HEK293 (cell line): ENCODE results near the gene CREBBP.
A peak's percentile ranks its signal among the peaks of the same experiment; 100 is the strongest.

Source experiments
- CTCF ChIA-PET: fragments of 350-600 bp; formaldehyde crosslinking; extraction: SDS; loops from one replicate; lab custom pipeline; 2021; ENCODE audit warnings: antibody characterized with exemption; lab: Yijun Ruan, JAX
- POLR2A ChIA-PET: fragments of 300-600 bp; formaldehyde crosslinking; extraction: SDS; loops from one replicate; lab custom pipeline; 2020; ENCODE audit warnings: antibody characterized with exemption, inconsistent platforms; lab: Yijun Ruan, JAX
- H3K27ac ChIP-seq: fragments of 200-500 bp; sonication (Bioruptor generic); 2 replicates; pipeline ENCODE4 v1.5.1; 2014; ENCODE audit warnings: low read depth, low read length, control low read depth, inconsistent platforms; ENCODE audit errors: extremely low read depth
- H3K36me3 ChIP-seq, 2 experiments: fragments of 200-500 bp in 1 of 2; sonication (Bioruptor generic) in 1 of 2; 1 replicate in 1 of 2; 2 replicates in 1 of 2; pipeline ENCODE4 v1.5.1; 2014 to 2017; ENCODE audit warnings: inconsistent platforms in 2 of 2, low read length in 2 of 2; ENCODE audit not compliant: control insufficient read depth in 2 of 2, insufficient read depth in 1 of 2
- H3K4me1 ChIP-seq: fragments of 200-500 bp; sonication (Bioruptor generic); 2 replicates; pipeline ENCODE4 v1.5.1; 2014; ENCODE audit warnings: mild to moderate bottlenecking, low read length, inconsistent platforms; ENCODE audit not compliant: control insufficient read depth, insufficient read depth
- H3K4me3 ChIP-seq: 2 replicates; pipeline ENCODE4 v1.5.1; 2011; ENCODE audit warnings: low read depth, mild to moderate bottlenecking, control low read depth, low read length, moderate library complexity
- H3K9me3 ChIP-seq: fragments of 200-500 bp; sonication (Bioruptor generic); 2 replicates; pipeline ENCODE4 v1.5.1; 2014; ENCODE audit warnings: low read depth, low read length, inconsistent platforms; ENCODE audit not compliant: control insufficient read depth, insufficient read depth
- BCL11A ChIP-seq: fragments of 450-650 bp; formaldehyde crosslinking; IDR thresholded peaks from 2 replicates; pipeline ENCODE4 v1.5.1; 2016; ENCODE audit warnings: low read depth, missing biosample characterization, missing genetic modification characterization
- GLI4 ChIP-seq: fragments of 450-650 bp; formaldehyde crosslinking; IDR thresholded peaks from 2 replicates; pipeline ENCODE4 v1.5.1; 2016; ENCODE audit warnings: missing biosample characterization, missing genetic modification characterization
- GLIS1 ChIP-seq: fragments of 450-650 bp; formaldehyde crosslinking; IDR thresholded peaks from 2 replicates; pipeline ENCODE4 v1.5.1; 2016; ENCODE audit warnings: missing biosample characterization, missing genetic modification characterization
- KLF1 ChIP-seq: fragments of 450-650 bp; formaldehyde crosslinking; IDR thresholded peaks from 2 replicates; pipeline ENCODE4 v1.5.1; 2016; ENCODE audit warnings: missing biosample characterization, missing genetic modification characterization
- KLF10 ChIP-seq: fragments of 450-650 bp; IDR thresholded peaks from 2 replicates; pipeline ENCODE4 v1.5.1; 2018; ENCODE audit warnings: missing biosample characterization, mild to moderate bottlenecking, missing genetic modification characterization
- MEIS1 ChIP-seq: sonication (generic); formaldehyde crosslinking; IDR thresholded peaks from 2 replicates; pipeline ENCODE4 v1.8.1; 2022; ENCODE audit warnings: missing genetic modification reagents, mild to moderate bottlenecking, borderline replicate concordance
- MZF1 ChIP-seq: fragments of 450-650 bp; formaldehyde crosslinking; IDR thresholded peaks from 2 replicates; pipeline ENCODE4 v1.5.1; 2017; ENCODE audit warnings: missing biosample characterization, missing genetic modification characterization, borderline replicate concordance
- PATZ1 ChIP-seq: fragments of 450-650 bp; formaldehyde crosslinking; IDR thresholded peaks from 2 replicates; pipeline ENCODE4 v1.5.1; 2016; ENCODE audit warnings: missing biosample characterization, missing genetic modification characterization
- ZFHX2 ChIP-seq: fragments of 450-650 bp; formaldehyde crosslinking; conservative IDR thresholded peaks from 2 replicates; pipeline ENCODE4 v1.5.1; 2016; ENCODE audit warnings: missing biosample characterization, missing genetic modification characterization
- ZNF10 ChIP-seq: fragments of 450-650 bp; formaldehyde crosslinking; IDR thresholded peaks from 2 replicates; pipeline ENCODE4 v1.5.1; 2017; ENCODE audit warnings: missing biosample characterization, missing genetic modification characterization
- ZNF133 ChIP-seq: fragments of 450-650 bp; formaldehyde crosslinking; IDR thresholded peaks from 2 replicates; pipeline ENCODE4 v1.5.1; 2016; ENCODE audit warnings: missing biosample characterization, missing genetic modification characterization
- ZNF211 ChIP-seq: fragments of 450-650 bp; formaldehyde crosslinking; IDR thresholded peaks from 2 replicates; pipeline ENCODE4 v1.5.1; 2016; ENCODE audit warnings: low read depth, missing biosample characterization, missing genetic modification characterization
- ZNF302 ChIP-seq: fragments of 450-650 bp; formaldehyde crosslinking; IDR thresholded peaks from 2 replicates; pipeline ENCODE4 v1.5.1; 2016; ENCODE audit warnings: missing biosample characterization, missing genetic modification characterization, low read depth
- ZNF341 ChIP-seq: fragments of 450-650 bp; formaldehyde crosslinking; IDR thresholded peaks from 2 replicates; pipeline ENCODE4; 2016; ENCODE audit warnings: low read depth, missing biosample characterization, missing genetic modification characterization
- ZNF350 ChIP-seq: fragments of 450-650 bp; formaldehyde crosslinking; IDR thresholded peaks from 2 replicates; pipeline ENCODE4 v1.5.0; 2017; ENCODE audit warnings: missing biosample characterization, mild to moderate bottlenecking, missing genetic modification characterization
- ZNF354C ChIP-seq: fragments of 450-650 bp; formaldehyde crosslinking; IDR thresholded peaks from 2 replicates; pipeline ENCODE4 v1.5.1; 2016; ENCODE audit warnings: missing biosample characterization, missing genetic modification characterization, low read depth, borderline replicate concordance
- ZNF600 ChIP-seq: fragments of 450-650 bp; formaldehyde crosslinking; IDR thresholded peaks from 2 replicates; pipeline ENCODE4 v1.5.1; 2016; ENCODE audit warnings: missing biosample characterization, missing genetic modification characterization
- ZNF623 ChIP-seq: fragments of 450-650 bp; formaldehyde crosslinking; IDR thresholded peaks from 2 replicates; pipeline ENCODE4 v1.5.1; 2016; ENCODE audit warnings: missing biosample characterization, missing genetic modification characterization
- ZNF670 ChIP-seq: fragments of 450-650 bp; formaldehyde crosslinking; IDR thresholded peaks from 2 replicates; pipeline ENCODE4 v1.5.1; 2016; ENCODE audit warnings: missing biosample characterization, missing genetic modification characterization, low read depth
- TF ChIP-seq, protein P1 (sequence below): fragments of 450-650 bp; formaldehyde crosslinking; IDR thresholded peaks from 2 replicates; pipeline ENCODE4 v1.5.1; 2016; ENCODE audit warnings: missing biosample characterization, missing genetic modification characterization
- TF ChIP-seq, protein P2 (sequence below): fragments of 450-650 bp; formaldehyde crosslinking; IDR thresholded peaks from 2 replicates; pipeline ENCODE4 v1.5.1; 2016; ENCODE audit warnings: missing biosample characterization, missing genetic modification characterization
- TF ChIP-seq, protein P3 (sequence below): fragments of 450-650 bp; formaldehyde crosslinking; IDR thresholded peaks from 2 replicates; pipeline ENCODE4 v1.5.1; 2016; ENCODE audit warnings: missing biosample characterization, missing genetic modification characterization, borderline replicate concordance

Gene CREBBP

DNA sequence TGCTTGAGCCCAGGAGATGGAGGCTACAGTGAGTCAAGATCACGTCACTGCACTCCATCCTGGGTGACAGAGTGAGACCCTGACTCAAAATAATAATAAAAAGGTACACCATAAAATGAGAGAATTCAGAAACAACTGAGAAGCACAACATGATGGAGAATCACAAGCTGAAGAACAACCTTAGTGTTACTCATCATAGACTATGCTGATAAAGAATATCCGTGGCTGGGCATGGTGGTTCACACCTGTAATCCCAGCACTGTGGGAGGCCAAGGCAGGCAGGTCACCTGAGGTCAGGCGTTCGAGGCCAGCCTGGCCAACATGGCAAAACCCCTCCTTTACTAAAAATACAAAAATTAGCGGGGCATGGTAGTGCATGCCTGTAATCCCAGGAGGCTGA, 16.0 kb downstream of the CREBBP start (continued):
- TF ChIP-seq ZNF211 (tag by site-specific recombination) (no peak), ZFHX2 (tag by site-specific recombination) (no peak)
- TF ChIP-seq, all 188 proteins: peak for 0

DNA sequence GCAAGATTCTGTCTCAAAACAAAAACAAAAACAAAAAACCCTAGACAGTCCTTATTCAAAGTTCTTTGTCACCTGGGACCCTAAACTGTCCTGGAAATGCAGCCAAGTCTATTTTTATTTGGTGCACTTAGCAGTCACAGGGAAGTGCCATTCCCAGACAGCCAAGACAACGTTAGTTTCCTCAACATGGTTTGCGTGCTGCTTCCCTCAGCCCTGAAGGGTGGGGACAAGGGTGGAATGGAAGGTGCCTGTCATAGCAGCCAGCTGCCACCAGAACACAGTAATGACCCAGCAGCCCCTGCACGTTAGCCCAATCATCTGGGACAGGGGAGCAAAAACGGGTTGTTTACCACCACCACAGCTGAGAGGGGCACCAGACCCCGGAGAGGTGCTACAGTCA, 16.9 kb downstream of the CREBBP start:
- POLR2A ChIA-PET, result no interaction called here
- CTCF ChIA-PET, result no interaction called here
- Histone ChIP-seq H3K4me3 (no peak overlapping the region), H3K36me3 (no peaks in the 10 kb centered on the region; a peak in 1 of 3 replicates), H3K4me1 (peaks cover 31% of the 10 kb centered on the region), H3K27ac (no peak overlapping the region), H3K9me3 (no peaks in the 10 kb centered on the region)
- TF ChIP-seq KLF1 (tag by site-specific recombination), result 0 out of 2 replicates have a peak, but pooled peaks have one; percentile 21
- TF ChIP-seq ZNF600 (tag by site-specific recombination), result peak; percentile 94
- no peak; the same call in none of the 2 replicates for TF ChIP-seq ZNF341 (tag by site-specific recombination)
- TF ChIP-seq ZNF133, result no peak
- TF ChIP-seq, protein P1, sequence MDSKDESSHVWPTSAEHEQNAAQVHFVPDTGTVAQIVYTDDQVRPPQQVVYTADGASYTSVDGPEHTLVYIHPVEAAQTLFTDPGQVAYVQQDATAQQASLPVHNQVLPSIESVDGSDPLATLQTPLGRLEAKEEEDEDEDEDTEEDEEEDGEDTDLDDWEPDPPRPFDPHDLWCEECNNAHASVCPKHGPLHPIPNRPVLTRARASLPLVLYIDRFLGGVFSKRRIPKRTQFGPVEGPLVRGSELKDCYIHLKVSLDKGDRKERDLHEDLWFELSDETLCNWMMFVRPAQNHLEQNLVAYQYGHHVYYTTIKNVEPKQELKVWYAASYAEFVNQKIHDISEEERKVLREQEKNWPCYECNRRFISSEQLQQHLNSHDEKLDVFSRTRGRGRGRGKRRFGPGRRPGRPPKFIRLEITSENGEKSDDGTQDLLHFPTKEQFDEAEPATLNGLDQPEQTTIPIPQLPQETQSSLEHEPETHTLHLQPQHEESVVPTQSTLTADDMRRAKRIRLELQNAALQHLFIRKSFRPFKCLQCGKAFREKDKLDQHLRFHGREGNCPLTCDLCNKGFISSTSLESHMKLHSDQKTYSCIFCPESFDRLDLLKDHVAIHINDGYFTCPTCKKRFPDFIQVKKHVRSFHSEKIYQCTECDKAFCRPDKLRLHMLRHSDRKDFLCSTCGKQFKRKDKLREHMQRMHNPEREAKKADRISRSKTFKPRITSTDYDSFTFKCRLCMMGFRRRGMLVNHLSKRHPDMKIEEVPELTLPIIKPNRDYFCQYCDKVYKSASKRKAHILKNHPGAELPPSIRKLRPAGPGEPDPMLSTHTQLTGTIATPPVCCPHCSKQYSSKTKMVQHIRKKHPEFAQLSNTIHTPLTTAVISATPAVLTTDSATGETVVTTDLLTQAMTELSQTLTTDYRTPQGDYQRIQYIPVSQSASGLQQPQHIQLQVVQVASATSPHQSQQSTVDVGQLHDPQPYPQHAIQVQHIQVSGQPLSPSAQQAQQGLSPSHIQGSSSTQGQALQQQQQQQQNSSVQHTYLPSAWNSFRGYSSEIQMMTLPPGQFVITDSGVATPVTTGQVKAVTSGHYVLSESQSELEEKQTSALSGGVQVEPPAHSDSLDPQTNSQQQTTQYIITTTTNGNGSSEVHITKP, result peak; percentile 71
- TF ChIP-seq GLIS1 (tag by site-specific recombination), result no peak
- TF ChIP-seq, protein P2, sequence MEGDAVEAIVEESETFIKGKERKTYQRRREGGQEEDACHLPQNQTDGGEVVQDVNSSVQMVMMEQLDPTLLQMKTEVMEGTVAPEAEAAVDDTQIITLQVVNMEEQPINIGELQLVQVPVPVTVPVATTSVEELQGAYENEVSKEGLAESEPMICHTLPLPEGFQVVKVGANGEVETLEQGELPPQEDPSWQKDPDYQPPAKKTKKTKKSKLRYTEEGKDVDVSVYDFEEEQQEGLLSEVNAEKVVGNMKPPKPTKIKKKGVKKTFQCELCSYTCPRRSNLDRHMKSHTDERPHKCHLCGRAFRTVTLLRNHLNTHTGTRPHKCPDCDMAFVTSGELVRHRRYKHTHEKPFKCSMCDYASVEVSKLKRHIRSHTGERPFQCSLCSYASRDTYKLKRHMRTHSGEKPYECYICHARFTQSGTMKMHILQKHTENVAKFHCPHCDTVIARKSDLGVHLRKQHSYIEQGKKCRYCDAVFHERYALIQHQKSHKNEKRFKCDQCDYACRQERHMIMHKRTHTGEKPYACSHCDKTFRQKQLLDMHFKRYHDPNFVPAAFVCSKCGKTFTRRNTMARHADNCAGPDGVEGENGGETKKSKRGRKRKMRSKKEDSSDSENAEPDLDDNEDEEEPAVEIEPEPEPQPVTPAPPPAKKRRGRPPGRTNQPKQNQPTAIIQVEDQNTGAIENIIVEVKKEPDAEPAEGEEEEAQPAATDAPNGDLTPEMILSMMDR (tag by site-specific recombination), result 0 out of 2 replicates have a peak, but pooled peaks have one; percentile 11

- no peaks in the 10 kb centered on the region for H3K9me3 ChIP-seq
- no peak overlapping the region for H3K4me3 ChIP-seq
- ChIA-PET POLR2A (interaction anchor here (0.6 to 0.7 kb wide), 2 partner anchors 10 to 411 kb away, joined by 3 to 4 read pairs; partner anchors contain the start of gene TFAP4), CTCF (interaction anchor here (0.6 to 1.0 kb wide), 5 partner anchors 16 to 81 kb away, joined by 3 to 6 read pairs (median 3); no protein-coding TSS in a partner anchor)
- H3K36me3 ChIP-seq, result no peaks in the 10 kb centered on the region; a peak in 1 of 3 replicates
- H3K4me1 ChIP-seq, result peaks cover 27% of the 10 kb centered on the region
- H3K27ac ChIP-seq, result no peak overlapping the region
- TF ChIP-seq, protein P3, sequence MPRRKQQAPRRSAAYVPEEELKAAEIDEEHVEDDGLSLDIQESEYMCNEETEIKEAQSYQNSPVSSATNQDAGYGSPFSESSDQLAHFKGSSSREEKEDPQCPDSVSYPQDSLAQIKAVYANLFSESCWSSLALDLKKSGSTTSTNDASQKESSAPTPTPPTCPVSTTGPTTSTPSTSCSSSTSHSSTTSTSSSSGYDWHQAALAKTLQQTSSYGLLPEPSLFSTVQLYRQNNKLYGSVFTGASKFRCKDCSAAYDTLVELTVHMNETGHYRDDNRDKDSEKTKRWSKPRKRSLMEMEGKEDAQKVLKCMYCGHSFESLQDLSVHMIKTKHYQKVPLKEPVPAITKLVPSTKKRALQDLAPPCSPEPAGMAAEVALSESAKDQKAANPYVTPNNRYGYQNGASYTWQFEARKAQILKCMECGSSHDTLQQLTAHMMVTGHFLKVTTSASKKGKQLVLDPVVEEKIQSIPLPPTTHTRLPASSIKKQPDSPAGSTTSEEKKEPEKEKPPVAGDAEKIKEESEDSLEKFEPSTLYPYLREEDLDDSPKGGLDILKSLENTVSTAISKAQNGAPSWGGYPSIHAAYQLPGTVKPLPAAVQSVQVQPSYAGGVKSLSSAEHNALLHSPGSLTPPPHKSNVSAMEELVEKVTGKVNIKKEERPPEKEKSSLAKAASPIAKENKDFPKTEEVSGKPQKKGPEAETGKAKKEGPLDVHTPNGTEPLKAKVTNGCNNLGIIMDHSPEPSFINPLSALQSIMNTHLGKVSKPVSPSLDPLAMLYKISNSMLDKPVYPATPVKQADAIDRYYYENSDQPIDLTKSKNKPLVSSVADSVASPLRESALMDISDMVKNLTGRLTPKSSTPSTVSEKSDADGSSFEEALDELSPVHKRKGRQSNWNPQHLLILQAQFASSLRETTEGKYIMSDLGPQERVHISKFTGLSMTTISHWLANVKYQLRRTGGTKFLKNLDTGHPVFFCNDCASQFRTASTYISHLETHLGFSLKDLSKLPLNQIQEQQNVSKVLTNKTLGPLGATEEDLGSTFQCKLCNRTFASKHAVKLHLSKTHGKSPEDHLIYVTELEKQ (tag by site-specific recombination), result no peak
- no peak for TF ChIP-seq MEIS1
- no peak for TF ChIP-seq ZNF623 (tag by site-specific recombination)
- no peak for TF ChIP-seq ZNF302 (tag by site-specific recombination)
- TF ChIP-seq ZNF10 (tag by site-specific recombination), result peak; percentile 99
- no peak for TF ChIP-seq ZNF670 (tag by site-specific recombination)
- no peak for TF ChIP-seq BCL11A (tag by site-specific recombination)
- TF ChIP-seq PATZ1, result peak; percentile 34; the same call in 1 of the 2 replicates
- no peak for TF ChIP-seq MZF1 (tag by site-specific recombination)
- no peak for TF ChIP-seq KLF10
- TF ChIP-seq GLI4 (tag by site-specific recombination), result no peak
- TF ChIP-seq ZNF350, result no peak
- TF ChIP-seq ZNF354C (tag by site-specific recombination), result no peak
Observed at GRCh38 chr16:3861808-3862451, 18.6 kb downstream of the CREBBP start.
